HepG2 (cell line): Measurements from ENCODE around the gene CSRP3. TPM values are rescaled to one million over a fixed set of nuclear protein-coding genes. Genes with fewer than 3 reads are reported as not detected.

Experiments
- ETV5 ChIP-seq: IDR thresholded peaks from 2 replicates; pipeline ENCODE4 v1.6.1; 2018; ENCODE audit warnings: missing biosample characterization, missing genetic modification reagents, inconsistent platforms, borderline replicate concordance
- GABPA ChIP-seq, 2 experiments: IDR thresholded peaks; 2 replicates each; pipeline ENCODE4 v1.6.1; 2011 to 2016; ENCODE audit warnings: low read depth in 2 of 2, low read length in 1 of 2, missing biosample characterization in 1 of 2, missing genetic modification characterization in 1 of 2
- GABPB1 ChIP-seq: IDR thresholded peaks from 2 replicates; pipeline ENCODE4 v1.6.1; 2016; ENCODE audit warnings: mild to moderate bottlenecking, missing genetic modification reagents, moderate library complexity, missing compliant biosample characterization
- KLF15 ChIP-seq: sonication (generic); formaldehyde crosslinking; IDR thresholded peaks from 2 replicates; pipeline ENCODE4 v1.8.1; 2023; ENCODE audit warnings: borderline replicate concordance, mild to moderate bottlenecking, inconsistent platforms, missing genetic modification reagents, mixed read lengths
- NFRKB ChIP-seq: fragments of 450-650 bp; IDR thresholded peaks from 2 replicates; pipeline ENCODE4 v1.6.1; 2017
- POLR2A ChIP-seq, 2 experiments: IDR thresholded peaks; 2 replicates each; pipeline ENCODE4 v1.6.1; 2011; ENCODE audit warnings: low read depth in 2 of 2, low read length in 2 of 2, mild to moderate bottlenecking in 1 of 2, moderate library complexity in 1 of 2; ENCODE audit not compliant: insufficient read depth in 1 of 2
- SAP130 ChIP-seq: IDR thresholded peaks from 2 replicates; pipeline ENCODE4 v1.6.1; 2016; ENCODE audit warnings: low read depth
- SRF ChIP-seq: IDR thresholded peaks from 2 replicates; pipeline ENCODE4 v1.6.1; 2011; ENCODE audit warnings: mild to moderate bottlenecking, low read depth, low read length, moderate library complexity
- ZIK1 ChIP-seq: sonication (generic); formaldehyde crosslinking; IDR thresholded peaks from 2 replicates; pipeline ENCODE4 v1.5.0; 2020; ENCODE audit warnings: mild to moderate bottlenecking, low read depth, missing genetic modification reagents, borderline replicate concordance
- ZNF251 ChIP-seq: sonication (generic); formaldehyde crosslinking; IDR thresholded peaks from 2 replicates; pipeline ENCODE4 v1.9.0; 2021; ENCODE audit warnings: mild to moderate bottlenecking, missing genetic modification reagents
- ZNF256 ChIP-seq: sonication (generic); formaldehyde crosslinking; conservative IDR thresholded peaks from 2 replicates; pipeline ENCODE4 v1.4.0; 2020; ENCODE audit warnings: missing genetic modification reagents
- ZNF451 ChIP-seq: sonication (generic); formaldehyde crosslinking; IDR thresholded peaks from 2 replicates; pipeline ENCODE4 v1.5.0; 2020; ENCODE audit warnings: mild to moderate bottlenecking, missing genetic modification reagents
- ZZZ3 ChIP-seq: sonication (generic); formaldehyde crosslinking; IDR thresholded peaks from 2 replicates; pipeline ENCODE4 v1.4.0; 2020; ENCODE audit warnings: missing genetic modification reagents, mild to moderate bottlenecking, borderline replicate concordance
- polyA plus RNA-seq, 8 experiments: library from polyadenylated mRNA; depleted of rRNA in 3 of 8; stranded (reverse) in 7 of 8; unstranded in 1 of 8; fragments of >200 nt; fragmentation: Illumina TruSeq in 4 of 8; extraction: Trizol in 4 of 8; gene quantifications; 2 replicates each; pipeline versions ENCODE4 v1.2.1 to v1.2.3, GENCODE V29; 2011 to 2016; ENCODE audit warnings: low read depth in 4 of 8, missing spikeins in 1 of 8, mixed read lengths in 1 of 8; ENCODE audit not compliant: insufficient read depth in 1 of 8
- total RNA-seq, 5 experiments: library from RNA; depleted of rRNA; stranded (reverse); fragments of >200 nt; fragmentation: Illumina TruSeq; extraction: Trizol; gene quantifications; 2 replicates each; pipeline ENCODE4 v1.2.3, GENCODE V29; 2016; ENCODE audit warnings: low read depth in 1 of 5
- TF ChIP-seq, protein P1 (sequence below): sonication (generic); formaldehyde crosslinking; conservative IDR thresholded peaks from 2 replicates; pipeline ENCODE4 v1.4.0; 2020; ENCODE audit warnings: missing genetic modification reagents
- TF ChIP-seq, protein P2 (sequence below): sonication (generic); formaldehyde crosslinking; IDR thresholded peaks from 2 replicates; pipeline ENCODE4 v1.4.0; 2020; ENCODE audit warnings: missing genetic modification reagents, borderline replicate concordance
- TF ChIP-seq, protein P3 (sequence below): sonication (generic); formaldehyde crosslinking; IDR thresholded peaks from 2 replicates; pipeline ENCODE4 v1.5.0; 2020; ENCODE audit warnings: missing genetic modification reagents
- TF ChIP-seq, protein P4 (sequence below): sonication (generic); formaldehyde crosslinking; IDR thresholded peaks from 2 replicates; pipeline ENCODE4 v1.9.0; 2022; ENCODE audit warnings: low read depth, missing genetic modification reagents
- TF ChIP-seq, protein P5 (sequence below): sonication (generic); formaldehyde crosslinking; conservative IDR thresholded peaks from 2 replicates; pipeline ENCODE4 v1.8.0; 2022; ENCODE audit warnings: missing genetic modification reagents
- TF ChIP-seq, protein P6 (sequence below): fragments of 450-650 bp; IDR thresholded peaks from 2 replicates; pipeline ENCODE4 v1.6.1; 2017

CSRP3 gene
- total and polyA plus RNA-seq, 2 of the 13 experiments (the other 11 are each of a cell fraction or from before 2014, with no cell fraction given), result not detected

DNA sequence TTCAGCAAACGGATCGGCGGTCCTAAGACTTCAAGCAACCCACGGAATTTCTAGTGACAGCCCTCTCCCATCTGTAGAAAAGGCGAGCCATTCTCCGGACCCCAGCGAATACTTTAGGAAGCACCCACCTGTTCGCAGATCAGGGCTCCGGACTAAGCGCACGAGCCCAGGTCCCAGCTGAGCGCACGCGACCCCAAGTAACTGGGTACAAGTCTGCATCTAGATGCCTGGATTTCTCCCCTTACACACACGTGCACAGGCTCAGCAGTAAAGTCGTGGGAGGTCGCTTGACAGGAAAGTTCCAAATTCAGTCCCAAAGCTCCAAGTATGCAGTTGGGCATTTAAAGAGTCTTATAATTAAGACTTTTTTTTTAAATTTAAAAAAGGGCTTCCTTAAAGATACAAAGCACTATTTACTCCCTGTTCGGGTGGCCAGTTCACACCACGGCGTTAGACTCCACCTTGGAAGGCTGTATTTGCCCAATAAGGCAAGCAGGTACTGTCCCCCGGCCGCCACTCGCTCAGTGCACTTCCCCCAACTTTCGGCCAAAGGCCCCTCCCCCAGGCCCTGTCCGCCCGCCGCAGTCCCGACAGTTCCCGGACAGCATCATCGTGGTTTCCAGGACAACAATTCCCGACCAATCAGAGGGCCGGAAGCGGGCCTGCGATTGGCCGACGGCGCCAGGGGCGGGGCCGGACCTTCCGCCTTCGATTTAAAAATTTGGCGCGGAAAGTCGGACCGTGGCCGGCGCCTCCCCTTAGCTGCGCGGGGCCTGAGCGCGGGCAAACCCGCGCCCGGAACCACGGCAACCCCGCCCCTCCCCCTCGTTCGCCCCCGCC is 38.9 kb upstream of the CSRP3 start, which contains the start of gene E2F8 (continued):
- TF ChIP-seq, protein P1, sequence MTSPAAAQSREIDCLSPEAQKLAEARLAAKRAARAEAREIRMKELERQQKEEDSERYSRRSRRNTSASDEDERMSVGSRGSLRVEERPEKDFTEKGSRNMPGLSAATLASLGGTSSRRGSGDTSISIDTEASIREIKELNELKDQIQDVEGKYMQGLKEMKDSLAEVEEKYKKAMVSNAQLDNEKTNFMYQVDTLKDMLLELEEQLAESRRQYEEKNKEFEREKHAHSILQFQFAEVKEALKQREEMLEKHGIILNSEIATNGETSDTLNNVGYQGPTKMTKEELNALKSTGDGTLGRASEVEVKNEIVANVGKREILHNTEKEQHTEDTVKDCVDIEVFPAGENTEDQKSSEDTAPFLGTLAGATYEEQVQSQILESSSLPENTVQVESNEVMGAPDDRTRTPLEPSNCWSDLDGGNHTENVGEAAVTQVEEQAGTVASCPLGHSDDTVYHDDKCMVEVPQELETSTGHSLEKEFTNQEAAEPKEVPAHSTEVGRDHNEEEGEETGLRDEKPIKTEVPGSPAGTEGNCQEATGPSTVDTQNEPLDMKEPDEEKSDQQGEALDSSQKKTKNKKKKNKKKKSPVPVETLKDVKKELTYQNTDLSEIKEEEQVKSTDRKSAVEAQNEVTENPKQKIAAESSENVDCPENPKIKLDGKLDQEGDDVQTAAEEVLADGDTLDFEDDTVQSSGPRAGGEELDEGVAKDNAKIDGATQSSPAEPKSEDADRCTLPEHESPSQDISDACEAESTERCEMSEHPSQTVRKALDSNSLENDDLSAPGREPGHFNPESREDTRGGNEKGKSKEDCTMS (CRISPR knock-in tag), result no peak
- TF ChIP-seq, protein P2, sequence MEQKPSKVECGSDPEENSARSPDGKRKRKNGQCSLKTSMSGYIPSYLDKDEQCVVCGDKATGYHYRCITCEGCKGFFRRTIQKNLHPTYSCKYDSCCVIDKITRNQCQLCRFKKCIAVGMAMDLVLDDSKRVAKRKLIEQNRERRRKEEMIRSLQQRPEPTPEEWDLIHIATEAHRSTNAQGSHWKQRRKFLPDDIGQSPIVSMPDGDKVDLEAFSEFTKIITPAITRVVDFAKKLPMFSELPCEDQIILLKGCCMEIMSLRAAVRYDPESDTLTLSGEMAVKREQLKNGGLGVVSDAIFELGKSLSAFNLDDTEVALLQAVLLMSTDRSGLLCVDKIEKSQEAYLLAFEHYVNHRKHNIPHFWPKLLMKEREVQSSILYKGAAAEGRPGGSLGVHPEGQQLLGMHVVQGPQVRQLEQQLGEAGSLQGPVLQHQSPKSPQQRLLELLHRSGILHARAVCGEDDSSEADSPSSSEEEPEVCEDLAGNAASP (CRISPR knock-in tag), result no peak
- TF ChIP-seq ZNF451 (CRISPR knock-in tag) (no peak), SAP130 (CRISPR knock-in tag) (peak; percentile 97; the same call in 1 of the 2 replicates), NFRKB (no peak), ZIK1 (no peak), SRF (peak; percentile 88), ETV5 (CRISPR knock-in tag) (peak; percentile 33; the same call in 1 of the 2 replicates), GABPA (IDR thresholded peaks at IDR 0.05; ENCODE audit: low read depth, low read length) (peak; percentile 40; the same call in 1 of the 2 replicates), GABPA (CRISPR knock-in tag; IDR thresholded peaks at IDR 0.05; ENCODE audit: low read depth) (peak; percentile 80), GABPB1 (CRISPR knock-in tag) (peak; percentile 86), ZNF256 (CRISPR knock-in tag) (no peak), POLR2A (IDR thresholded peaks at IDR 0.05; ENCODE audit: insufficient read depth in 1 of 2, low read depth in 2 of 2, low read length in 2 of 2) (peak in 1 of 2 experiments; percentile 67; a peak in 1 of 4 replicates), ZNF251 (CRISPR knock-in tag) (no peak), ZZZ3 (no peak), KLF15 (CRISPR knock-in tag) (no peak)
- TF ChIP-seq, protein P3, sequence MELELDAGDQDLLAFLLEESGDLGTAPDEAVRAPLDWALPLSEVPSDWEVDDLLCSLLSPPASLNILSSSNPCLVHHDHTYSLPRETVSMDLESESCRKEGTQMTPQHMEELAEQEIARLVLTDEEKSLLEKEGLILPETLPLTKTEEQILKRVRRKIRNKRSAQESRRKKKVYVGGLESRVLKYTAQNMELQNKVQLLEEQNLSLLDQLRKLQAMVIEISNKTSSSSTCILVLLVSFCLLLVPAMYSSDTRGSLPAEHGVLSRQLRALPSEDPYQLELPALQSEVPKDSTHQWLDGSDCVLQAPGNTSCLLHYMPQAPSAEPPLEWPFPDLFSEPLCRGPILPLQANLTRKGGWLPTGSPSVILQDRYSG, result no peak
- TF ChIP-seq, protein P4, sequence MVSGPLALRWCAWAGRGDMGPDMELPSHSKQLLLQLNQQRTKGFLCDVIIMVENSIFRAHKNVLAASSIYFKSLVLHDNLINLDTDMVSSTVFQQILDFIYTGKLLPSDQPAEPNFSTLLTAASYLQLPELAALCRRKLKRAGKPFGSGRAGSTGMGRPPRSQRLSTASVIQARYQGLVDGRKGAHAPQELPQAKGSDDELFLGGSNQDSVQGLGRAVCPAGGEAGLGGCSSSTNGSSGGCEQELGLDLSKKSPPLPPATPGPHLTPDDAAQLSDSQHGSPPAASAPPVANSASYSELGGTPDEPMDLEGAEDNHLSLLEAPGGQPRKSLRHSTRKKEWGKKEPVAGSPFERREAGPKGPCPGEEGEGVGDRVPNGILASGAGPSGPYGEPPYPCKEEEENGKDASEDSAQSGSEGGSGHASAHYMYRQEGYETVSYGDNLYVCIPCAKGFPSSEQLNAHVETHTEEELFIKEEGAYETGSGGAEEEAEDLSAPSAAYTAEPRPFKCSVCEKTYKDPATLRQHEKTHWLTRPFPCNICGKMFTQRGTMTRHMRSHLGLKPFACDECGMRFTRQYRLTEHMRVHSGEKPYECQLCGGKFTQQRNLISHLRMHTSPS (CRISPR knock-in tag), result no peak
- TF ChIP-seq, protein P5, sequence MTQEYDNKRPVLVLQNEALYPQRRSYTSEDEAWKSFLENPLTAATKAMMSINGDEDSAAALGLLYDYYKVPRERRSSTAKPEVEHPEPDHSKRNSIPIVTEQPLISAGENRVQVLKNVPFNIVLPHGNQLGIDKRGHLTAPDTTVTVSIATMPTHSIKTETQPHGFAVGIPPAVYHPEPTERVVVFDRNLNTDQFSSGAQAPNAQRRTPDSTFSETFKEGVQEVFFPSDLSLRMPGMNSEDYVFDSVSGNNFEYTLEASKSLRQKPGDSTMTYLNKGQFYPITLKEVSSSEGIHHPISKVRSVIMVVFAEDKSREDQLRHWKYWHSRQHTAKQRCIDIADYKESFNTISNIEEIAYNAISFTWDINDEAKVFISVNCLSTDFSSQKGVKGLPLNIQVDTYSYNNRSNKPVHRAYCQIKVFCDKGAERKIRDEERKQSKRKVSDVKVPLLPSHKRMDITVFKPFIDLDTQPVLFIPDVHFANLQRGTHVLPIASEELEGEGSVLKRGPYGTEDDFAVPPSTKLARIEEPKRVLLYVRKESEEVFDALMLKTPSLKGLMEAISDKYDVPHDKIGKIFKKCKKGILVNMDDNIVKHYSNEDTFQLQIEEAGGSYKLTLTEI, result no peak
- TF ChIP-seq, protein P6, sequence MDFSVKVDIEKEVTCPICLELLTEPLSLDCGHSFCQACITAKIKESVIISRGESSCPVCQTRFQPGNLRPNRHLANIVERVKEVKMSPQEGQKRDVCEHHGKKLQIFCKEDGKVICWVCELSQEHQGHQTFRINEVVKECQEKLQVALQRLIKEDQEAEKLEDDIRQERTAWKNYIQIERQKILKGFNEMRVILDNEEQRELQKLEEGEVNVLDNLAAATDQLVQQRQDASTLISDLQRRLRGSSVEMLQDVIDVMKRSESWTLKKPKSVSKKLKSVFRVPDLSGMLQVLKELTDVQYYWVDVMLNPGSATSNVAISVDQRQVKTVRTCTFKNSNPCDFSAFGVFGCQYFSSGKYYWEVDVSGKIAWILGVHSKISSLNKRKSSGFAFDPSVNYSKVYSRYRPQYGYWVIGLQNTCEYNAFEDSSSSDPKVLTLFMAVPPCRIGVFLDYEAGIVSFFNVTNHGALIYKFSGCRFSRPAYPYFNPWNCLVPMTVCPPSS, result no peak
